Spleen (tissue), 7 donors: ENCODE measurements around the gene RRAGB.

Experiments
- POLR2A ChIP-seq, 3 donors: fragments of 450-650 bp; IDR thresholded peaks; one replicate each; pipeline ENCODE4 v1.5.1; 2017; ENCODE audit warnings: antibody characterized with exemption in 3 of 3, mild to moderate bottlenecking in 1 of 3
- POLR2AphosphoS5 ChIP-seq, 3 donors: sonication (generic); formaldehyde crosslinking; IDR thresholded peaks; one replicate each; pipeline ENCODE4 v1.5.1; 2017; ENCODE audit warnings: antibody characterized with exemption in 3 of 3
- TF ChIP-seq, protein P1 (sequence below), 11 experiments: fragments of 200-600 bp in 7 of 11; fragments of 450-650 bp in 4 of 11; sonication (generic) in 4 of 11; IDR thresholded peaks in 8 of 11; conservative IDR thresholded peaks in 3 of 11; 1 replicate in 7 of 11; 2 replicates in 4 of 11; pipeline versions ENCODE4 v1.4.0 to v1.8.0; 2016 to 2021; ENCODE audit warnings: antibody characterized with exemption in 11 of 11, inconsistent platforms in 4 of 11, mild to moderate bottlenecking in 1 of 11
- donor health status: DM: no; HTN: no; CAD: no; lungs with moderate emphysema.
- donor health status: DM: no; HTN: no; CAD: no.
- donor health status: DM: no; HTN: no; CAD: no.

- no peak for TF ChIP-seq POLR2A (IDR thresholded peaks at IDR 0.05)
- TF ChIP-seq, protein P1, sequence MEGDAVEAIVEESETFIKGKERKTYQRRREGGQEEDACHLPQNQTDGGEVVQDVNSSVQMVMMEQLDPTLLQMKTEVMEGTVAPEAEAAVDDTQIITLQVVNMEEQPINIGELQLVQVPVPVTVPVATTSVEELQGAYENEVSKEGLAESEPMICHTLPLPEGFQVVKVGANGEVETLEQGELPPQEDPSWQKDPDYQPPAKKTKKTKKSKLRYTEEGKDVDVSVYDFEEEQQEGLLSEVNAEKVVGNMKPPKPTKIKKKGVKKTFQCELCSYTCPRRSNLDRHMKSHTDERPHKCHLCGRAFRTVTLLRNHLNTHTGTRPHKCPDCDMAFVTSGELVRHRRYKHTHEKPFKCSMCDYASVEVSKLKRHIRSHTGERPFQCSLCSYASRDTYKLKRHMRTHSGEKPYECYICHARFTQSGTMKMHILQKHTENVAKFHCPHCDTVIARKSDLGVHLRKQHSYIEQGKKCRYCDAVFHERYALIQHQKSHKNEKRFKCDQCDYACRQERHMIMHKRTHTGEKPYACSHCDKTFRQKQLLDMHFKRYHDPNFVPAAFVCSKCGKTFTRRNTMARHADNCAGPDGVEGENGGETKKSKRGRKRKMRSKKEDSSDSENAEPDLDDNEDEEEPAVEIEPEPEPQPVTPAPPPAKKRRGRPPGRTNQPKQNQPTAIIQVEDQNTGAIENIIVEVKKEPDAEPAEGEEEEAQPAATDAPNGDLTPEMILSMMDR (IDR thresholded peaks at IDR 0.05 in 8 of 11, conservative IDR thresholded peaks at IDR 0.05 in 3 of 11): no peak
- TF ChIP-seq POLR2AphosphoS5 (IDR thresholded peaks at IDR 0.05): no peak
Observed at GRCh38 chrX:55801811-55802210, 84.3 kb downstream of the RRAGB start.
